C4-2B (cell line): ENCODE measurements around the gene NMD3.

Source experiments
- ZFX ChIP-seq: fragments of 450-650 bp; IDR thresholded peaks from 2 replicates; pipeline ENCODE4 v1.6.1; 2017
- TF ChIP-seq, protein P1 (sequence below): fragments of 450-650 bp; conservative IDR thresholded peaks from 2 replicates; pipeline ENCODE4 v1.5.1; 2017; ENCODE audit warnings: mild to moderate bottlenecking

DNA sequence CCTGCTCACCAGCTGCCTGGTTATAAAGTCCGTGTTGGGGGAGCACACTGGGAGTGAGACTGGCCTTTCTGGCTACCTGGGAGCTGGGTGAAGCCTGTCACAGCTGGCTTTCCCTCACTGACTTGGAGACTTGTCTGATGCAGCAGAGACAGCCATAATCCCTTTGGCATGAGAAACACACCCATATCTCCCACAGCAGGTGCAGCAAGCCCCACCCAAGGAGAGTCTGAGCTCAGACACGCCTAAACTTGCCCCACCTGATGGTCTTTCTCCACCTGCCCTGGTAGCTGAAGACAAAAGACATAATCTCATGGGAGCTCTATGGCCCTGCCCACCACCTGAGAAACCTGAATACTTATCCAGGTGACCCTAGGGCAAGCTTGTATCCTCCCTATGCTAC is 54.8 kb downstream of the NMD3 start:
- TF ChIP-seq, protein P1, sequence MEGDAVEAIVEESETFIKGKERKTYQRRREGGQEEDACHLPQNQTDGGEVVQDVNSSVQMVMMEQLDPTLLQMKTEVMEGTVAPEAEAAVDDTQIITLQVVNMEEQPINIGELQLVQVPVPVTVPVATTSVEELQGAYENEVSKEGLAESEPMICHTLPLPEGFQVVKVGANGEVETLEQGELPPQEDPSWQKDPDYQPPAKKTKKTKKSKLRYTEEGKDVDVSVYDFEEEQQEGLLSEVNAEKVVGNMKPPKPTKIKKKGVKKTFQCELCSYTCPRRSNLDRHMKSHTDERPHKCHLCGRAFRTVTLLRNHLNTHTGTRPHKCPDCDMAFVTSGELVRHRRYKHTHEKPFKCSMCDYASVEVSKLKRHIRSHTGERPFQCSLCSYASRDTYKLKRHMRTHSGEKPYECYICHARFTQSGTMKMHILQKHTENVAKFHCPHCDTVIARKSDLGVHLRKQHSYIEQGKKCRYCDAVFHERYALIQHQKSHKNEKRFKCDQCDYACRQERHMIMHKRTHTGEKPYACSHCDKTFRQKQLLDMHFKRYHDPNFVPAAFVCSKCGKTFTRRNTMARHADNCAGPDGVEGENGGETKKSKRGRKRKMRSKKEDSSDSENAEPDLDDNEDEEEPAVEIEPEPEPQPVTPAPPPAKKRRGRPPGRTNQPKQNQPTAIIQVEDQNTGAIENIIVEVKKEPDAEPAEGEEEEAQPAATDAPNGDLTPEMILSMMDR: no peak
- no peak for TF ChIP-seq ZFX
